ENCODE data around the gene MDM1. TPM values are rescaled to one million over a fixed set of nuclear protein-coding genes. Genes with fewer than 3 reads are reported as not detected.
A peak's percentile ranks its signal among the peaks of the same experiment; 100 is the strongest.

Gene MDM1
- total RNA-seq, 2 experiments from 2014 or later, result 20.0 to 22.2 TPM

GRCh38 chr12:68279227-68280054, 52.7 kb downstream of the MDM1 start:
- no peaks in the 10 kb centered on the region for H3K36me3 Mint-ChIP-seq
- H3K27ac Mint-ChIP-seq, result no peak overlapping the region
- H3K9me3 Mint-ChIP-seq, result no peaks in the 10 kb centered on the region
- peaks cover 59% of the 10 kb centered on the region for H3K4me1 Mint-ChIP-seq
- H3K27me3 Mint-ChIP-seq, result no peaks in the 10 kb centered on the region
- DNase-seq, result no peak
- no peak overlapping the region for H3K4me3 Mint-ChIP-seq

GRCh38 chr12:68276402-68276930, 55.7 kb downstream of the MDM1 start:
- Mint-ChIP-seq H3K4me3 (no peak overlapping the region), H3K4me1 (peaks cover 41% of the 10 kb centered on the region), H3K27ac (no peak overlapping the region), H3K27me3 (no peaks in the 10 kb centered on the region), H3K36me3 (no peaks in the 10 kb centered on the region), H3K9me3 (no peaks in the 10 kb centered on the region)
- DNase-seq, result no peak

GRCh38 chr12:68272732-68273131, 59.4 kb downstream of the MDM1 start:
- H3K4me3 Mint-ChIP-seq, result no peak overlapping the region
- no peak overlapping the region for H3K27ac Mint-ChIP-seq
- H3K27me3 Mint-ChIP-seq, result peaks cover 6% of the 10 kb centered on the region
- H3K4me1 Mint-ChIP-seq, result peaks cover 35% of the 10 kb centered on the region
- H3K36me3 Mint-ChIP-seq, result no peaks in the 10 kb centered on the region
- DNase-seq, result no peak
- H3K9me3 Mint-ChIP-seq, result no peaks in the 10 kb centered on the region

GRCh38 chr12:68271346-68271745, 60.8 kb downstream of the MDM1 start:
- H3K27me3 Mint-ChIP-seq, result peaks cover 6% of the 10 kb centered on the region
- H3K36me3 Mint-ChIP-seq, result peaks cover 3% of the 10 kb centered on the region
- peaks cover 2% of the 10 kb centered on the region for H3K9me3 Mint-ChIP-seq
- H3K27ac Mint-ChIP-seq, result no peak overlapping the region
- DNase-seq, result no peak
- peaks cover 36% of the 10 kb centered on the region for H3K4me1 Mint-ChIP-seq
- H3K4me3 Mint-ChIP-seq, result no peak overlapping the region

GRCh38 chr12:68270358-68270757, 61.8 kb downstream of the MDM1 start:
- no peak for DNase-seq
- peaks cover 3% of the 10 kb centered on the region for H3K36me3 Mint-ChIP-seq
- H3K27ac Mint-ChIP-seq, result no peak overlapping the region
- peaks cover 33% of the 10 kb centered on the region for H3K4me1 Mint-ChIP-seq
- H3K4me3 Mint-ChIP-seq, result no peak overlapping the region
- H3K27me3 Mint-ChIP-seq, result peaks cover 10% of the 10 kb centered on the region
- H3K9me3 Mint-ChIP-seq, result peaks cover 2% of the 10 kb centered on the region

- Mint-ChIP-seq H3K27ac (no peak overlapping the region), H3K4me3 (no peak overlapping the region), H3K4me1 (peaks cover 37% of the 10 kb centered on the region), H3K9me3 (peaks cover 2% of the 10 kb centered on the region), H3K36me3 (peaks cover 3% of the 10 kb centered on the region), H3K27me3 (peaks cover 14% of the 10 kb centered on the region)
- DNase-seq, result no peak
Observed at GRCh38 chr12:68269779-68270178, 62.4 kb downstream of the MDM1 start.

GRCh38 chr12:68268967-68269366, 63.2 kb downstream of the MDM1 start:
- H3K27me3 Mint-ChIP-seq, result peaks cover 21% of the 10 kb centered on the region
- H3K4me3 Mint-ChIP-seq, result no peak overlapping the region
- peaks cover 2% of the 10 kb centered on the region for H3K9me3 Mint-ChIP-seq
- no peak for DNase-seq
- peaks cover 41% of the 10 kb centered on the region for H3K4me1 Mint-ChIP-seq
- H3K27ac Mint-ChIP-seq, result peak overlapping the region; percentile 34
- H3K36me3 Mint-ChIP-seq, result peaks cover 3% of the 10 kb centered on the region

- DNase-seq, result peak; percentile 43
- Mint-ChIP-seq H3K4me1 (peaks cover 41% of the 10 kb centered on the region), H3K27me3 (peaks cover 21% of the 10 kb centered on the region), H3K27ac (peak overlapping the region; percentile 85), H3K9me3 (peaks cover 2% of the 10 kb centered on the region), H3K36me3 (peaks cover 3% of the 10 kb centered on the region), H3K4me3 (no peak overlapping the region)
Observed at GRCh38 chr12:68267892-68268396, 64.2 kb downstream of the MDM1 start.

- peaks cover 57% of the 10 kb centered on the region for H3K4me1 Mint-ChIP-seq
- H3K27ac Mint-ChIP-seq, result no peak overlapping the region
- no peak overlapping the region for H3K4me3 Mint-ChIP-seq
- H3K36me3 Mint-ChIP-seq, result peaks cover 6% of the 10 kb centered on the region
- no peak for DNase-seq
- H3K9me3 Mint-ChIP-seq, result peaks cover 2% of the 10 kb centered on the region
- H3K27me3 Mint-ChIP-seq, result peaks cover 16% of the 10 kb centered on the region
Observed at GRCh38 chr12:68264857-68265256, 67.3 kb downstream of the MDM1 start.

- no peak overlapping the region for H3K4me3 Mint-ChIP-seq
- H3K36me3 Mint-ChIP-seq, result peaks cover 6% of the 10 kb centered on the region
- DNase-seq, result no peak
- no peak overlapping the region for H3K27ac Mint-ChIP-seq
- H3K4me1 Mint-ChIP-seq, result peaks cover 57% of the 10 kb centered on the region
- H3K9me3 Mint-ChIP-seq, result peaks cover 2% of the 10 kb centered on the region
- peaks cover 16% of the 10 kb centered on the region for H3K27me3 Mint-ChIP-seq
Observed at GRCh38 chr12:68264158-68264855, 67.9 kb downstream of the MDM1 start.

GRCh38 chr12:68263366-68263765, 68.8 kb downstream of the MDM1 start:
- H3K9me3 Mint-ChIP-seq, result peaks cover 2% of the 10 kb centered on the region
- H3K36me3 Mint-ChIP-seq, result peaks cover 6% of the 10 kb centered on the region
- no peak for DNase-seq
- no peak overlapping the region for H3K27ac Mint-ChIP-seq
- H3K27me3 Mint-ChIP-seq, result peaks cover 16% of the 10 kb centered on the region
- peaks cover 54% of the 10 kb centered on the region for H3K4me1 Mint-ChIP-seq
- no peak overlapping the region for H3K4me3 Mint-ChIP-seq

- H3K27ac Mint-ChIP-seq, result no peak overlapping the region
- DNase-seq, result no peak
- H3K4me3 Mint-ChIP-seq, result no peak overlapping the region
- H3K4me1 Mint-ChIP-seq, result peaks cover 43% of the 10 kb centered on the region
- H3K36me3 Mint-ChIP-seq, result peaks cover 6% of the 10 kb centered on the region
- peaks cover 19% of the 10 kb centered on the region for H3K27me3 Mint-ChIP-seq
- H3K9me3 Mint-ChIP-seq, result peaks cover 2% of the 10 kb centered on the region
Observed at GRCh38 chr12:68261896-68262295, 70.3 kb downstream of the MDM1 start.

- peaks cover 15% of the 10 kb centered on the region for H3K27me3 Mint-ChIP-seq
Observed at GRCh38 chr12:68260153-68260552, 72.0 kb downstream of the MDM1 start.

GRCh38 chr12:68259318-68259940, 72.7 kb downstream of the MDM1 start:
- H3K4me3 Mint-ChIP-seq, result no peak overlapping the region
- H3K27me3 Mint-ChIP-seq, result peaks cover 8% of the 10 kb centered on the region
- H3K4me1 Mint-ChIP-seq, result peaks cover 38% of the 10 kb centered on the region
- peak; percentile 28 for DNase-seq
- peaks cover 3% of the 10 kb centered on the region for H3K36me3 Mint-ChIP-seq
- H3K9me3 Mint-ChIP-seq, result no peaks in the 10 kb centered on the region
- H3K27ac Mint-ChIP-seq, result peak overlapping the region; percentile 55

More at GRCh38 chr12:68260153-68260552, 72.0 kb downstream of the MDM1 start:
- Mint-ChIP-seq H3K27ac (no peak overlapping the region), H3K4me3 (no peak overlapping the region), H3K9me3 (no peaks in the 10 kb centered on the region), H3K4me1 (peaks cover 45% of the 10 kb centered on the region), H3K36me3 (peaks cover 3% of the 10 kb centered on the region)
- DNase-seq, result no peak

- peaks cover 6% of the 10 kb centered on the region for H3K4me1 Mint-ChIP-seq
- H3K36me3 Mint-ChIP-seq, result no peaks in the 10 kb centered on the region
- peaks cover 31% of the 10 kb centered on the region for H3K27me3 Mint-ChIP-seq
- H3K9me3 Mint-ChIP-seq, result no peaks in the 10 kb centered on the region
- no peak within 1 kb of the TSS for H3K4me3 Mint-ChIP-seq
- no peak for DNase-seq
- H3K27ac Mint-ChIP-seq, result no peak within 1 kb of the TSS
Observed at GRCh38 chr12:68253504-68253903, 78.7 kb downstream of the MDM1 start, which contains the start of gene IL22. IL22 (minus strand) TSS chr12:68253604; CDS start chr12:68253448, 156 bp downstream.

Measured in activated naive CD8-positive, alpha-beta T cell treated with anti-CD3 and anti-CD28 coated beads for 36 hours (primary cell).